ENCODE results near the gene RAB1A. TPM values are rescaled to one million over a fixed set of nuclear protein-coding genes. Genes with fewer than 3 reads are reported as not detected.
"Not testable (repeated sequence)": the region's sequence is repeated elsewhere in the genome, so short reads cannot be mapped to it uniquely, and the experiment has no call there.

The RAB1A gene
- total RNA-seq, 1 donor from 2014 or later: 89.9 TPM

GRCh38 chr2:65130664-65131175 is 814 bp upstream of the RAB1A start:
- DNase-seq (ENCODE audit: low read depth): no peak
- H3K4me3 ChIP-seq (ENCODE audit: low read depth, low read length): peak overlapping the region; percentile 95
- no peaks in the 10 kb centered on the region for H3K27me3 ChIP-seq (ENCODE audit: control insufficient read depth, insufficient read depth, low read length)
- TF ChIP-seq, protein P1, sequence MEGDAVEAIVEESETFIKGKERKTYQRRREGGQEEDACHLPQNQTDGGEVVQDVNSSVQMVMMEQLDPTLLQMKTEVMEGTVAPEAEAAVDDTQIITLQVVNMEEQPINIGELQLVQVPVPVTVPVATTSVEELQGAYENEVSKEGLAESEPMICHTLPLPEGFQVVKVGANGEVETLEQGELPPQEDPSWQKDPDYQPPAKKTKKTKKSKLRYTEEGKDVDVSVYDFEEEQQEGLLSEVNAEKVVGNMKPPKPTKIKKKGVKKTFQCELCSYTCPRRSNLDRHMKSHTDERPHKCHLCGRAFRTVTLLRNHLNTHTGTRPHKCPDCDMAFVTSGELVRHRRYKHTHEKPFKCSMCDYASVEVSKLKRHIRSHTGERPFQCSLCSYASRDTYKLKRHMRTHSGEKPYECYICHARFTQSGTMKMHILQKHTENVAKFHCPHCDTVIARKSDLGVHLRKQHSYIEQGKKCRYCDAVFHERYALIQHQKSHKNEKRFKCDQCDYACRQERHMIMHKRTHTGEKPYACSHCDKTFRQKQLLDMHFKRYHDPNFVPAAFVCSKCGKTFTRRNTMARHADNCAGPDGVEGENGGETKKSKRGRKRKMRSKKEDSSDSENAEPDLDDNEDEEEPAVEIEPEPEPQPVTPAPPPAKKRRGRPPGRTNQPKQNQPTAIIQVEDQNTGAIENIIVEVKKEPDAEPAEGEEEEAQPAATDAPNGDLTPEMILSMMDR (IDR thresholded peaks at IDR 0.05; ENCODE audit: insufficient read depth, low read length, poor library complexity, severe bottlenecking): no peak
- H3K36me3 ChIP-seq (ENCODE audit: control insufficient read depth, insufficient read depth, low read length): no peaks in the 10 kb centered on the region

- H3K27me3 ChIP-seq (ENCODE audit: control insufficient read depth, insufficient read depth, low read length): no peaks in the 10 kb centered on the region
- no peak for DNase-seq (ENCODE audit: low read depth)
- H3K36me3 ChIP-seq (ENCODE audit: control insufficient read depth, insufficient read depth, low read length): no peaks in the 10 kb centered on the region
- TF ChIP-seq, protein P1 (IDR thresholded peaks at IDR 0.05; ENCODE audit: insufficient read depth, low read length, poor library complexity, severe bottlenecking): no peak
- peak overlapping the region; percentile 95 for H3K4me3 ChIP-seq (ENCODE audit: low read depth, low read length)
These were observed 550 bp downstream of the RAB1A start for GRCh38 chr2:65129286-65129825.

GRCh38 chr2:65128297-65129190 is 1.4 kb downstream of the RAB1A start:
- H3K27me3 ChIP-seq (ENCODE audit: control insufficient read depth, insufficient read depth, low read length): no peaks in the 10 kb centered on the region
- TF ChIP-seq, protein P1 (IDR thresholded peaks at IDR 0.05; ENCODE audit: insufficient read depth, low read length, poor library complexity, severe bottlenecking): no peak
- peak overlapping the region; percentile 95 for H3K4me3 ChIP-seq (ENCODE audit: low read depth, low read length)
- H3K36me3 ChIP-seq (ENCODE audit: control insufficient read depth, insufficient read depth, low read length): no peaks in the 10 kb centered on the region
- DNase-seq (ENCODE audit: low read depth): no peak

DNA sequence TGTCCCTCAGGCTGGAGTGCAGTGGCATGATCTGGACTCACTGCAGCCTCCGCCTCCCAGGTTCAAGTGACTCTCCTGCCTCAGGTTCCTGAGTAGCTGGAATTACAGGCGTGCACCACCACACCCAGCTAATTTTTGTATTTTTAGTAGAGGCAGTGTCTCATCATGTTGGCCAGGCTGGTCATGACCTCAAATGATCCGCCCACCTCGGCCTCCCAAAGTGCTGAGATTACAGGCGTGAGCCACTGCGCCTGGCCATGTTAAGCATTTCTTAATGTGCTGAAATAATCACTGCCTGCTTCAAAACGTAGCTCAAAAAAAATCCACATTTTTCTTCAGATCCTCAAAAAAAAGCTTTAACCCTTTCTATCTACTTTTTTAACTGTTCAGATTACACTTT is 4.4 kb downstream of the RAB1A start:
- not testable (repeated sequence) for DNase-seq (ENCODE audit: low read depth)

DNA sequence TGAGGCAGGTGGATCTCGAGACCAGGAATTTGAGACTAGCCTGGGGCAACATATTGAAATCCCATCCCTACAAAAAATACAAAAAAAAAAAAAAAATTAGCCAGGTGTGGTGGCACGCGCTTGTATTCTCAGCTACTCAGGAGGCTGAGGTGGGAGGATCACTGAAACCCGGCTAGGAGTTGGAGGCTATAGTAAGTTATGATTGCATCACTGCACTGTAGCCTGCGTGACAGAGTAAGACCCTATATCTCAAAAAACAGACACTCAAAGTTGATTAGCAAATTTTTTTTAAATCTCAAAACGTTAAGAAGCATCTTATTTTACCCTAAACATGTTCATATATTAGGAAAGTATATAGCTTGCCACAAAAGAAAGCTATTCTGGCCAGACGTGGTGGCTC is 7.6 kb downstream of the RAB1A start:
- no peaks in the 10 kb centered on the region for H3K36me3 ChIP-seq (ENCODE audit: control insufficient read depth, insufficient read depth, low read length)
- TF ChIP-seq, protein P1 (IDR thresholded peaks at IDR 0.05; ENCODE audit: insufficient read depth, low read length, poor library complexity, severe bottlenecking): no peak
- DNase-seq (ENCODE audit: low read depth): no peak
- H3K4me3 ChIP-seq (ENCODE audit: low read depth, low read length): no peak overlapping the region
- H3K27me3 ChIP-seq (ENCODE audit: control insufficient read depth, insufficient read depth, low read length): no peaks in the 10 kb centered on the region

More for the DNA sequence above, 4.4 kb downstream of the RAB1A start:
- H3K4me3 ChIP-seq (ENCODE audit: low read depth, low read length); H3K36me3 ChIP-seq (ENCODE audit: control insufficient read depth, insufficient read depth, low read length); H3K27me3 ChIP-seq (ENCODE audit: control insufficient read depth, insufficient read depth, low read length): not testable (repeated sequence)

DNA sequence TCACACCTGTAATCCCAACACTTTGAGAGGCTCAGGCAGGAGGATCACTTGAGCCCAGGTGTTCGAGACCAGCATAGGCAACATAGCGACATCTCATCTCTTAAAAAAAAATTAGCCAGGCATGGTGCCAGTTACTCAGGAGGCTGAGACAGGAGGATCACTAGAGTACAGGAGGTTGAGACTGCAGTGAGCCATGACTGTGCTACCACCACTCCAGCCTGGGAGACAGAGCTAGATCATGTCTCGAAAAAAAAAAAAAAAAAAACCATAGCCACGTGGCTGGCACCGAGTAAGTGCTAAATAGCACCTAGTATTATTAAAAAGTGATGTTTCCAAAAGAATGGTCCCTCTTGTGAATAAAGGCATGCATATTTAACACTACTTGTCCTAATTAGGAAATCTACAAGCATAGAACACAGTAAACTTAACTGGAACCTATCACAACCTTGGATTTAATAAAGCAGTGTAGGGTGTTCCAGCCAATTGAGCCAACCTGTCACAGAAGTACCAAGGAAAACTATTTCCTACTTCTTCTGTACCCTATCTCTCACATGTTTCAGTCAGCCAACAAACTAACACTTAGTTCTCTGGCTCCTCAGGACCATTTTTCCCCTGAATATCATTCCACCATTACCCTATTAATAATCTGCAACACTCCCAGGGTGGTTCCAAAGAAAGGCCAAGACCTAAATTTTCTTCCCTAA is 8.8 kb downstream of the RAB1A start:
- H3K36me3 ChIP-seq (ENCODE audit: control insufficient read depth, insufficient read depth, low read length): no peaks in the 10 kb centered on the region
- H3K27me3 ChIP-seq (ENCODE audit: control insufficient read depth, insufficient read depth, low read length): no peaks in the 10 kb centered on the region
- no peak for DNase-seq (ENCODE audit: low read depth)
- no peak overlapping the region for H3K4me3 ChIP-seq (ENCODE audit: low read depth, low read length)
- TF ChIP-seq, protein P1 (IDR thresholded peaks at IDR 0.05; ENCODE audit: insufficient read depth, low read length, poor library complexity, severe bottlenecking): no peak
